ENCODE data around the gene ESPN. TPM values are rescaled to one million over a fixed set of nuclear protein-coding genes. Genes with fewer than 3 reads are reported as not detected.
A peak's percentile ranks its signal among the peaks of the same experiment; 100 is the strongest.

Gene ESPN
- total RNA-seq, 2 experiments from 2014 or later, result 0.39 to 0.44 TPM

- Mint-ChIP-seq H3K36me3 (peaks cover under 1% of the 10 kb centered on the region), H3K27me3 (no peaks in the 10 kb centered on the region), H3K27ac (no peak overlapping the region), H3K9me3 (no peaks in the 10 kb centered on the region), H3K4me1 (peaks cover 3% of the 10 kb centered on the region), H3K4me3 (no peak overlapping the region)
- DNase-seq, result no peak
These were observed 45.8 kb downstream of the ESPN start for GRCh38 chr1:6470132-6471085.

- Mint-ChIP-seq H3K27me3 (no peaks in the 10 kb centered on the region), H3K4me1 (peaks cover 4% of the 10 kb centered on the region), H3K4me3 (no peak overlapping the region), H3K9me3 (no peaks in the 10 kb centered on the region), H3K36me3 (no peaks in the 10 kb centered on the region), H3K27ac (no peak overlapping the region)
- DNase-seq, result no peak
These were observed 46.8 kb downstream of the ESPN start for GRCh38 chr1:6471086-6471969.

- no peaks in the 10 kb centered on the region for H3K36me3 Mint-ChIP-seq
- no peak overlapping the region for H3K4me3 Mint-ChIP-seq
- H3K4me1 Mint-ChIP-seq, result peaks cover 2% of the 10 kb centered on the region
- H3K27ac Mint-ChIP-seq, result no peak overlapping the region
- H3K27me3 Mint-ChIP-seq, result no peaks in the 10 kb centered on the region
- no peaks in the 10 kb centered on the region for H3K9me3 Mint-ChIP-seq
- DNase-seq, result no peak
These were observed 47.4 kb downstream of the ESPN start for GRCh38 chr1:6471970-6472368.

- Mint-ChIP-seq H3K27me3 (no peaks in the 10 kb centered on the region), H3K27ac (no peak overlapping the region), H3K36me3 (no peaks in the 10 kb centered on the region), H3K4me3 (no peak overlapping the region), H3K4me1 (peaks cover 2% of the 10 kb centered on the region), H3K9me3 (no peaks in the 10 kb centered on the region)
- no peak for DNase-seq
These were observed 47.8 kb downstream of the ESPN start for GRCh38 chr1:6472391-6472790.

GRCh38 chr1:6473156-6473555 lies 48.6 kb downstream of the ESPN start:
- H3K36me3 Mint-ChIP-seq, result no peaks in the 10 kb centered on the region
- H3K27ac Mint-ChIP-seq, result no peak overlapping the region
- H3K9me3 Mint-ChIP-seq, result no peaks in the 10 kb centered on the region
- peaks cover 2% of the 10 kb centered on the region for H3K4me1 Mint-ChIP-seq
- H3K27me3 Mint-ChIP-seq, result no peaks in the 10 kb centered on the region
- no peak for DNase-seq
- H3K4me3 Mint-ChIP-seq, result no peak overlapping the region

- Mint-ChIP-seq H3K9me3 (no peaks in the 10 kb centered on the region), H3K4me3 (no peak overlapping the region), H3K4me1 (peaks cover 2% of the 10 kb centered on the region), H3K27me3 (no peaks in the 10 kb centered on the region), H3K36me3 (no peaks in the 10 kb centered on the region), H3K27ac (no peak overlapping the region)
- no peak for DNase-seq
These were observed 49.6 kb downstream of the ESPN start for GRCh38 chr1:6473974-6474814.

GRCh38 chr1:6474815-6475282 lies 50.3 kb downstream of the ESPN start:
- H3K27ac Mint-ChIP-seq, result no peak overlapping the region
- H3K36me3 Mint-ChIP-seq, result no peaks in the 10 kb centered on the region
- peaks cover 2% of the 10 kb centered on the region for H3K4me1 Mint-ChIP-seq
- no peaks in the 10 kb centered on the region for H3K27me3 Mint-ChIP-seq
- no peaks in the 10 kb centered on the region for H3K9me3 Mint-ChIP-seq
- DNase-seq, result no peak
- no peak overlapping the region for H3K4me3 Mint-ChIP-seq

- Mint-ChIP-seq H3K4me3 (no peak overlapping the region), H3K4me1 (peaks cover 2% of the 10 kb centered on the region), H3K36me3 (no peaks in the 10 kb centered on the region), H3K27me3 (no peaks in the 10 kb centered on the region), H3K27ac (no peak overlapping the region), H3K9me3 (no peaks in the 10 kb centered on the region)
- DNase-seq, result peak; percentile 73
These were observed 51.0 kb downstream of the ESPN start for GRCh38 chr1:6475381-6476133.

- DNase-seq, result no peak
- H3K36me3 Mint-ChIP-seq, result no peaks in the 10 kb centered on the region
- no peaks in the 10 kb centered on the region for H3K9me3 Mint-ChIP-seq
- no peak overlapping the region for H3K27ac Mint-ChIP-seq
- no peaks in the 10 kb centered on the region for H3K27me3 Mint-ChIP-seq
- H3K4me1 Mint-ChIP-seq, result peaks cover 2% of the 10 kb centered on the region
- no peak overlapping the region for H3K4me3 Mint-ChIP-seq
These were observed 51.9 kb downstream of the ESPN start for GRCh38 chr1:6476483-6476882.

GRCh38 chr1:6477039-6477820 lies 52.7 kb downstream of the ESPN start:
- Mint-ChIP-seq H3K36me3 (no peaks in the 10 kb centered on the region), H3K4me1 (peaks cover 2% of the 10 kb centered on the region), H3K4me3 (no peak overlapping the region), H3K27ac (no peak overlapping the region), H3K9me3 (no peaks in the 10 kb centered on the region), H3K27me3 (no peaks in the 10 kb centered on the region)
- no peak for DNase-seq

GRCh38 chr1:6481820-6482219 lies 57.2 kb downstream of the ESPN start:
- Mint-ChIP-seq H3K4me3 (no peak overlapping the region), H3K36me3 (no peaks in the 10 kb centered on the region), H3K9me3 (no peaks in the 10 kb centered on the region), H3K4me1 (peaks cover 8% of the 10 kb centered on the region), H3K27ac (no peak overlapping the region), H3K27me3 (peaks cover 25% of the 10 kb centered on the region)
- DNase-seq, result no peak

- no peaks in the 10 kb centered on the region for H3K9me3 Mint-ChIP-seq
- no peak overlapping the region for H3K27ac Mint-ChIP-seq
- no peak for DNase-seq
- peaks cover 30% of the 10 kb centered on the region for H3K27me3 Mint-ChIP-seq
- H3K4me3 Mint-ChIP-seq, result no peak overlapping the region
- H3K4me1 Mint-ChIP-seq, result peaks cover 10% of the 10 kb centered on the region
- no peaks in the 10 kb centered on the region for H3K36me3 Mint-ChIP-seq
These were observed 58.6 kb downstream of the ESPN start for GRCh38 chr1:6483017-6483760.

GRCh38 chr1:6483761-6484117 lies 59.2 kb downstream of the ESPN start:
- H3K36me3 Mint-ChIP-seq, result no peaks in the 10 kb centered on the region
- H3K27me3 Mint-ChIP-seq, result peaks cover 30% of the 10 kb centered on the region
- H3K27ac Mint-ChIP-seq, result no peak overlapping the region
- H3K4me3 Mint-ChIP-seq, result no peak overlapping the region
- no peaks in the 10 kb centered on the region for H3K9me3 Mint-ChIP-seq
- H3K4me1 Mint-ChIP-seq, result peaks cover 10% of the 10 kb centered on the region
- no peak for DNase-seq
